ENCODE measurements around the gene ZMIZ1. TPM values are rescaled to one million over a fixed set of nuclear protein-coding genes. Genes with fewer than 3 reads are reported as not detected.

ZMIZ1 gene
- total RNA-seq, 1 experiment from 2014 or later: 23.5 TPM

GRCh38 chr10:79183468-79183865 lies 114.7 kb downstream of the ZMIZ1 start:
- Mint-ChIP-seq H3K27ac (ENCODE audit: unreplicated experiment) (peak overlapping the region; percentile 48), H3K4me1 (ENCODE audit: low read depth, unreplicated experiment) (peaks cover 72% of the 10 kb centered on the region), H3K27me3 (ENCODE audit: unreplicated experiment) (no peaks in the 10 kb centered on the region), H3K36me3 (ENCODE audit: insufficient read depth, unreplicated experiment) (peaks cover 6% of the 10 kb centered on the region), H3K9me3 (ENCODE audit: low read depth, unreplicated experiment) (no peaks in the 10 kb centered on the region), H3K4me3 (ENCODE audit: low read depth, unreplicated experiment) (peak overlapping the region; percentile 10)
- BruUV-seq (replicated peaks): no TSS peak
- intact Hi-C loops (cut with micrococcal nuclease; ENCODE audit: unreplicated experiment): no loop called here
- DNase-seq: no peak
- CTCF ChIA-PET: interaction anchor here (0.7 to 1.7 kb wide), 6 partner anchors 13 to 813 kb away, joined by 3 to 4 read pairs (median 3); no protein-coding TSS in a partner anchor
- TF ChIP-seq, protein P1, sequence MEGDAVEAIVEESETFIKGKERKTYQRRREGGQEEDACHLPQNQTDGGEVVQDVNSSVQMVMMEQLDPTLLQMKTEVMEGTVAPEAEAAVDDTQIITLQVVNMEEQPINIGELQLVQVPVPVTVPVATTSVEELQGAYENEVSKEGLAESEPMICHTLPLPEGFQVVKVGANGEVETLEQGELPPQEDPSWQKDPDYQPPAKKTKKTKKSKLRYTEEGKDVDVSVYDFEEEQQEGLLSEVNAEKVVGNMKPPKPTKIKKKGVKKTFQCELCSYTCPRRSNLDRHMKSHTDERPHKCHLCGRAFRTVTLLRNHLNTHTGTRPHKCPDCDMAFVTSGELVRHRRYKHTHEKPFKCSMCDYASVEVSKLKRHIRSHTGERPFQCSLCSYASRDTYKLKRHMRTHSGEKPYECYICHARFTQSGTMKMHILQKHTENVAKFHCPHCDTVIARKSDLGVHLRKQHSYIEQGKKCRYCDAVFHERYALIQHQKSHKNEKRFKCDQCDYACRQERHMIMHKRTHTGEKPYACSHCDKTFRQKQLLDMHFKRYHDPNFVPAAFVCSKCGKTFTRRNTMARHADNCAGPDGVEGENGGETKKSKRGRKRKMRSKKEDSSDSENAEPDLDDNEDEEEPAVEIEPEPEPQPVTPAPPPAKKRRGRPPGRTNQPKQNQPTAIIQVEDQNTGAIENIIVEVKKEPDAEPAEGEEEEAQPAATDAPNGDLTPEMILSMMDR (IDR thresholded peaks at IDR 0.05; ENCODE audit: unreplicated experiment): no peak

DNA sequence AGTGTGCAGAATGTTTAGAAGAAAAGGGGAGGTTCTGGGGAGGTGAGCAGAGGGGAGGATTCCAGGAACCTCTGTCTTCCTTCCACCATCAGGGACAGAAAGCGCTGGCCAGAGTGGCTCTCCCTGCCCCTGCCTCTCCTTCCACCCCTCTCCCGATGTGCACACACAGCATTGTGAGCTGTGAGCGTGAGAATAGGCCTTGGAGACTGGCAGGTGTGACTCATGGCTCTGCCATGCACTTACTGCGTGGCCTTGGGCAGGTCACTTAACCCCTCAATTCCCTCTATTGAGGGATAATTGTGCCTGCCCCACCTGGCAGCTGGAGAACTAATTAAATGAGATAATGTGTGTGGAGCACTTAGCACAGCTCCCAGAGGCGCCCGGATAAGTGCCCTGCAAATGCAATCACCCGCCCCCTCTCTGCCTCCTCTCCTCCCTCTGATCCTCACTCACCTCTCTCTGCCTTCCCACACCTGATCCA lies 115.4 kb downstream of the ZMIZ1 start:
- CTCF ChIA-PET: interaction anchor here (0.7 to 1.7 kb wide), 10 partner anchors 9 to 814 kb away, joined by 3 to 5 read pairs (median 4); no protein-coding TSS in a partner anchor
- TF ChIP-seq, protein P1 (IDR thresholded peaks at IDR 0.05; ENCODE audit: unreplicated experiment): no peak
- Mint-ChIP-seq H3K4me3 (ENCODE audit: low read depth, unreplicated experiment) (peak overlapping the region; percentile 10), H3K27ac (ENCODE audit: unreplicated experiment) (peak overlapping the region; percentile 48), H3K4me1 (ENCODE audit: low read depth, unreplicated experiment) (peaks cover 78% of the 10 kb centered on the region), H3K9me3 (ENCODE audit: low read depth, unreplicated experiment) (no peaks in the 10 kb centered on the region), H3K36me3 (ENCODE audit: insufficient read depth, unreplicated experiment) (peaks cover 6% of the 10 kb centered on the region), H3K27me3 (ENCODE audit: unreplicated experiment) (no peaks in the 10 kb centered on the region)
- intact Hi-C loops (cut with micrococcal nuclease; ENCODE audit: unreplicated experiment): loop anchor here (2.0 kb wide), 1 partner anchor 209 kb away; no protein-coding TSS in a partner anchor
- BruUV-seq (replicated peaks): no TSS peak
- DNase-seq: peak; percentile 86

GRCh38 chr10:79184657-79185056 lies 115.9 kb downstream of the ZMIZ1 start:
- CTCF ChIA-PET: interaction anchor here (0.7 to 1.7 kb wide), 8 partner anchors 9 to 814 kb away, joined by 3 to 5 read pairs (median 4); no protein-coding TSS in a partner anchor
- peaks cover 78% of the 10 kb centered on the region for H3K4me1 Mint-ChIP-seq (ENCODE audit: low read depth, unreplicated experiment)
- DNase-seq: no peak
- H3K9me3 Mint-ChIP-seq (ENCODE audit: low read depth, unreplicated experiment): no peaks in the 10 kb centered on the region
- TF ChIP-seq, protein P1 (IDR thresholded peaks at IDR 0.05; ENCODE audit: unreplicated experiment): no peak
- no TSS peak for BruUV-seq (replicated peaks)
- peak overlapping the region; percentile 48 for H3K27ac Mint-ChIP-seq (ENCODE audit: unreplicated experiment)
- no peaks in the 10 kb centered on the region for H3K27me3 Mint-ChIP-seq (ENCODE audit: unreplicated experiment)
- peak overlapping the region; percentile 10 for H3K4me3 Mint-ChIP-seq (ENCODE audit: low read depth, unreplicated experiment)
- intact Hi-C loops (cut with micrococcal nuclease; ENCODE audit: unreplicated experiment): loop anchor here (2.0 kb wide), 1 partner anchor 210 kb away; no protein-coding TSS in a partner anchor
- peaks cover 6% of the 10 kb centered on the region for H3K36me3 Mint-ChIP-seq (ENCODE audit: insufficient read depth, unreplicated experiment)

DNA sequence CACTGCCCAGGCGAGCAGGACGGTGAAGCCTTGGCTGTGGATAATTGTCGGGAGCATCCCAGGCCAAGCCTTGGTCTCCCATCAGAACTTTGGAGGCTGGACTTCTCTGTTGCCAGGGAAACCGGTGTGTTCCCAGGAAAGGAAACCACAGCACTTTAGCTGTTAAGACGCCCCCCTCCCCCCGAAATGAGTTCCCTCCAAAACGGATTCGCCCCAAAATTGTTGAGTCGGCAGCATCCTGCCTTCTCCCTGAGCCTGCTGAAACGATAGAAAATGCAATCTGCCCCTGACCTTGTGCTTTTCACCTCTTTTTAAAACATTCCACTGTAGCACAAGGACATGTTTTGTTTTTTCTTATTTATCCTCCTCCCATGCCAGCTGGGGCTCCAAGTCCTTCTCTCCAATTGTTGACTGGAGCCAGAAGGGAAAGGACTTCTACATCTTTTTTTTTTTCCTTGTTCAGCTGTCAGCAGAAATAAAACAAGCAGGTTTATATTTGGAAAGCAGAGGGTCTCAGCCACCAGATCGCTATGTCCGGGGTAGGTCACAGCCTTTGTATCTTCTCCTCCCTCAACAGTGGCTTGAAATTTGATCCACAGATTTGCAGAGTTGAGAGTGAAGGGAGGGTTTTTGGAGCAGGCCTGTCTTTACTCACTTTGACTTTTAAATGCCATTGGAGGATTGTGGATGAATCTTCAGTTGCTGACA lies 116.5 kb downstream of the ZMIZ1 start:
- H3K27me3 Mint-ChIP-seq (ENCODE audit: unreplicated experiment): no peaks in the 10 kb centered on the region
- intact Hi-C loops (cut with micrococcal nuclease; ENCODE audit: unreplicated experiment): loop anchor here (2.0 kb wide), 1 partner anchor 210 kb away; no protein-coding TSS in a partner anchor
- CTCF ChIA-PET: interaction anchor here (1.2 to 1.7 kb wide), 3 partner anchors 10 to 815 kb away, joined by 4 to 5 read pairs (median 4); no protein-coding TSS in a partner anchor
- no TSS peak for BruUV-seq (replicated peaks)
- H3K4me1 Mint-ChIP-seq (ENCODE audit: low read depth, unreplicated experiment): peaks cover 78% of the 10 kb centered on the region
- H3K4me3 Mint-ChIP-seq (ENCODE audit: low read depth, unreplicated experiment): peak overlapping the region; percentile 34
- TF ChIP-seq, protein P1 (IDR thresholded peaks at IDR 0.05; ENCODE audit: unreplicated experiment): no peak
- no peak for DNase-seq
- H3K36me3 Mint-ChIP-seq (ENCODE audit: insufficient read depth, unreplicated experiment): peaks cover 6% of the 10 kb centered on the region
- H3K27ac Mint-ChIP-seq (ENCODE audit: unreplicated experiment): peak overlapping the region; percentile 39
- no peaks in the 10 kb centered on the region for H3K9me3 Mint-ChIP-seq (ENCODE audit: low read depth, unreplicated experiment)

Measured in Calu3 (cell line).